ENCODE results near the gene TLR10.

- TF ChIP-seq, protein P1, sequence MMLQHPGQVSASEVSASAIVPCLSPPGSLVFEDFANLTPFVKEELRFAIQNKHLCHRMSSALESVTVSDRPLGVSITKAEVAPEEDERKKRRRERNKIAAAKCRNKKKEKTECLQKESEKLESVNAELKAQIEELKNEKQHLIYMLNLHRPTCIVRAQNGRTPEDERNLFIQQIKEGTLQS (CRISPR knock-in tag; IDR thresholded peaks at IDR 0.05) = no peak
- TF ChIP-seq RNF2 (conservative IDR thresholded peaks at IDR 0.05; ENCODE audit: low read depth) = no peak
- TF ChIP-seq RERE (CRISPR knock-in tag; IDR thresholded peaks at IDR 0.05; ENCODE audit: low read depth) = no peak
- TF ChIP-seq, protein P2, sequence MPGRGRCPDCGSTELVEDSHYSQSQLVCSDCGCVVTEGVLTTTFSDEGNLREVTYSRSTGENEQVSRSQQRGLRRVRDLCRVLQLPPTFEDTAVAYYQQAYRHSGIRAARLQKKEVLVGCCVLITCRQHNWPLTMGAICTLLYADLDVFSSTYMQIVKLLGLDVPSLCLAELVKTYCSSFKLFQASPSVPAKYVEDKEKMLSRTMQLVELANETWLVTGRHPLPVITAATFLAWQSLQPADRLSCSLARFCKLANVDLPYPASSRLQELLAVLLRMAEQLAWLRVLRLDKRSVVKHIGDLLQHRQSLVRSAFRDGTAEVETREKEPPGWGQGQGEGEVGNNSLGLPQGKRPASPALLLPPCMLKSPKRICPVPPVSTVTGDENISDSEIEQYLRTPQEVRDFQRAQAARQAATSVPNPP (CRISPR knock-in tag; IDR thresholded peaks at IDR 0.05) = no peak
- no peak for TF ChIP-seq TAF1 (CRISPR knock-in tag; IDR thresholded peaks at IDR 0.05)
- no peak for TF ChIP-seq ZBTB33 (CRISPR knock-in tag; IDR thresholded peaks at IDR 0.05)
- TF ChIP-seq ERF (CRISPR knock-in tag; IDR thresholded peaks at IDR 0.05) = no peak
Measured at GRCh38 chr4:38734446-38734845, 48.3 kb downstream of the TLR10 start.
